NB4 (cell line): Measurements from ENCODE around the gene CFAP97D2.

ENCODE experiments used
- POLR2A ChIP-seq: IDR thresholded peaks from 2 replicates; pipeline ENCODE4 v1.6.1; 2011; ENCODE audit warnings: mild to moderate bottlenecking; ENCODE audit not compliant: insufficient read length; ENCODE audit errors: extremely low read depth
- TF ChIP-seq, protein P1 (sequence below): IDR thresholded peaks from one replicate; pipeline ENCODE4 v1.5.1; 2012; ENCODE audit warnings: low read depth, low read length
- TF ChIP-seq, protein P2 (sequence below): IDR thresholded peaks from 2 replicates; pipeline ENCODE4 v1.6.1; 2011; ENCODE audit warnings: low read depth, low read length

DNA sequence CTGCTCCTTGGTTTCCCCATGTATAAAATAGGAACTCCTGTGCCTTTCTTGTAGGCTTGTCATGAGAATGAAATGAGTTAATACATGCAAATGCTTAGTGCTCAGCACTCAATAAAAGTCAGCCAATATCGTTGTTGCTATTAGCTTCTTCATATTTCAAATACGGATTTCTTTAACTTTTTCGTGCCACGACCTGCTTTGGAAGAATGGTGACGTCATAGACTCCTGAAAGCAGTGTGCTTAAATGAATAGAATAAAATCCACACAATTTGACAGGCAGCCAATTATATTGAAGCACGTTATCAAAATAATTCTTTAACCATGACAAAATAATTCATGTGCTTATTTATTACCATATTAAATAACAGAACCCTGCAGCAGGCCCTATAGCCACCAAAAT lies 29.1 kb downstream of the CFAP97D2 start:
- TF ChIP-seq, protein P1, sequence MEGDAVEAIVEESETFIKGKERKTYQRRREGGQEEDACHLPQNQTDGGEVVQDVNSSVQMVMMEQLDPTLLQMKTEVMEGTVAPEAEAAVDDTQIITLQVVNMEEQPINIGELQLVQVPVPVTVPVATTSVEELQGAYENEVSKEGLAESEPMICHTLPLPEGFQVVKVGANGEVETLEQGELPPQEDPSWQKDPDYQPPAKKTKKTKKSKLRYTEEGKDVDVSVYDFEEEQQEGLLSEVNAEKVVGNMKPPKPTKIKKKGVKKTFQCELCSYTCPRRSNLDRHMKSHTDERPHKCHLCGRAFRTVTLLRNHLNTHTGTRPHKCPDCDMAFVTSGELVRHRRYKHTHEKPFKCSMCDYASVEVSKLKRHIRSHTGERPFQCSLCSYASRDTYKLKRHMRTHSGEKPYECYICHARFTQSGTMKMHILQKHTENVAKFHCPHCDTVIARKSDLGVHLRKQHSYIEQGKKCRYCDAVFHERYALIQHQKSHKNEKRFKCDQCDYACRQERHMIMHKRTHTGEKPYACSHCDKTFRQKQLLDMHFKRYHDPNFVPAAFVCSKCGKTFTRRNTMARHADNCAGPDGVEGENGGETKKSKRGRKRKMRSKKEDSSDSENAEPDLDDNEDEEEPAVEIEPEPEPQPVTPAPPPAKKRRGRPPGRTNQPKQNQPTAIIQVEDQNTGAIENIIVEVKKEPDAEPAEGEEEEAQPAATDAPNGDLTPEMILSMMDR = no peak
- no peak for TF ChIP-seq POLR2A
- TF ChIP-seq, protein P2, sequence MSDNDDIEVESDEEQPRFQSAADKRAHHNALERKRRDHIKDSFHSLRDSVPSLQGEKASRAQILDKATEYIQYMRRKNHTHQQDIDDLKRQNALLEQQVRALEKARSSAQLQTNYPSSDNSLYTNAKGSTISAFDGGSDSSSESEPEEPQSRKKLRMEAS = no peak
